D721Med (cell line): ENCODE data around the gene XRCC6.

Experiments
- DNase-seq: peaks from one replicate; pipeline ENCODE4 v3.0.0; 2011; ENCODE audit warnings: low spot score; ENCODE audit not compliant: insufficient read length
- FAIRE-seq: peaks from 2 replicates; lab custom pipeline; 2011; peaks lifted over from hg19 to GRCh38; lab: Jason Lieb, UNC
- CTCF ChIP-seq: IDR thresholded peaks from 2 replicates; pipeline ENCODE4 v1.5.1; 2012; ENCODE audit warnings: mild to moderate bottlenecking, control low read depth; ENCODE audit not compliant: insufficient read depth; ENCODE audit errors: missing control alignments

Gene XRCC6

GRCh38 chr22:41638748-41639147 lies 17.7 kb downstream of the XRCC6 start:
- no peak for DNase-seq

GRCh38 chr22:41641854-41642253 lies 20.8 kb downstream of the XRCC6 start:
- DNase-seq, result no peak
- no peak for FAIRE-seq
- no peak for TF ChIP-seq CTCF

More at GRCh38 chr22:41638748-41639147, 17.7 kb downstream of the XRCC6 start:
- no peak for TF ChIP-seq CTCF
- no peak for FAIRE-seq

- no peak for DNase-seq
- TF ChIP-seq CTCF, result no peak
Observed at GRCh38 chr22:41642331-41643110, 21.4 kb downstream of the XRCC6 start.

GRCh38 chr22:41647771-41648170 lies 26.7 kb downstream of the XRCC6 start:
- TF ChIP-seq CTCF, result no peak
- DNase-seq, result no peak
- no peak for FAIRE-seq

More at GRCh38 chr22:41642331-41643110, 21.4 kb downstream of the XRCC6 start:
- no peak for FAIRE-seq

- TF ChIP-seq CTCF, result no peak
- FAIRE-seq, result no peak
- no peak for DNase-seq
Observed at GRCh38 chr22:41648432-41648831, 27.3 kb downstream of the XRCC6 start.

- FAIRE-seq (no peak), DNase-seq (no peak)
- no peak for TF ChIP-seq CTCF
Observed at GRCh38 chr22:41650229-41650628, 29.1 kb downstream of the XRCC6 start.

- DNase-seq (no peak), FAIRE-seq (no peak)
- no peak for TF ChIP-seq CTCF
Observed at GRCh38 chr22:41650821-41651220, 29.7 kb downstream of the XRCC6 start.
